BLaER1 treated with 17β-estradiol and CSF1 and Interleukin-3, amounts not matched to agents 10 nM and 100 nM (cell line): Measurements from ENCODE around the gene CFAP77.

Experiments used
- H3K27ac ChIP-seq, 11 experiments: shearing (Covaris generic); formaldehyde crosslinking; 2 replicates each; pipeline ENCODE4 v1.8.1; 2022
- H3K27me3 ChIP-seq, 11 experiments: shearing (Covaris generic); formaldehyde crosslinking; 2 replicates each; pipeline ENCODE4 v1.8.1; 2022
- H3K36me3 ChIP-seq, 11 experiments: shearing (Covaris generic); formaldehyde crosslinking; 2 replicates each; pipeline ENCODE4 v1.8.1; 2022
- H3K4me1 ChIP-seq, 10 experiments: shearing (Covaris generic); formaldehyde crosslinking; 2 replicates each; pipeline ENCODE4 v1.8.1; 2022
- H3K4me2 ChIP-seq, 11 experiments: shearing (Covaris generic); formaldehyde crosslinking; 2 replicates each; pipeline ENCODE4 v1.8.1; 2022
- H3K4me3 ChIP-seq, 10 experiments: shearing (Covaris generic); formaldehyde crosslinking; 2 replicates each; pipeline ENCODE4 v1.8.1; 2022
- H3K9ac ChIP-seq, 11 experiments: shearing (Covaris generic); formaldehyde crosslinking; 2 replicates each; pipeline ENCODE4 v1.8.1; 2022
- H3K9me3 ChIP-seq, 11 experiments: shearing (Covaris generic); formaldehyde crosslinking; replicated peaks in 1 of 11; 2 replicates each; pipeline ENCODE4 v1.8.1; 2022
- H4K20me1 ChIP-seq, 11 experiments: shearing (Covaris generic); formaldehyde crosslinking; 2 replicates each; pipeline ENCODE4 v1.8.1; 2022
- Cebpa-rat ChIP-seq, 11 experiments: shearing (Covaris generic); IDR thresholded peaks; 2 replicates each; pipeline ENCODE4 v1.8.1; 2022

CFAP77 gene

DNA sequence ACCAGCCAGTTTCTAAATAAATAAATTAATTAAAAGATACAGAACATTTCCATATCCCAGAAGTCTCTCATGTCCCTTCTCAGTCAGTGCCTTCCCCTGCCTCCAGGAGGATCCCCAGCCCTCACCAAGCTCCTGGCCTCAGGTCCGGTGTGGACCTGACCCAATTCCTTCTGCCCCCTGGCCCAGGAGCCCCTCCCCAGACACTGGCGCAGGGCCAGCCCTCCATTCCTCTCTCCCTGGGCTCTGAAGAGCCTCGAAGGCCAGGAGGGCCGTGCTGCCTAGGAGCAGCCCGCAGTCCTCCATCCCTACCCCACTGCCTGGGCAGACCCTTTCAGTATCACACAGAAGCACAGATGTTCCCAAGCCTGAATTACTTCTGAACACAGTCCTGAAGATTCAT is 110.6 kb downstream of the CFAP77 start:
- Histone ChIP-seq H4K20me1 (no peaks in the 10 kb centered on the region), H3K4me3 (no peak overlapping the region), H3K36me3 (no peaks in the 10 kb centered on the region), H3K4me2 (no peak overlapping the region), H3K9me3 (peaks cover 0 to 5% (median 0%) of the 10 kb centered on the region in 11 experiments; a peak in 4 of 22 replicates), H3K4me1 (no peaks in the 10 kb centered on the region), H3K27ac (no peak overlapping the region), H3K9ac (no peak overlapping the region), H3K27me3 (peaks cover 0 to 4% (median 0%) of the 10 kb centered on the region in 11 experiments; a peak in 2 of 22 replicates)
- no peak for TF ChIP-seq Cebpa-rat (IDR thresholded peaks at IDR 0.05)

DNA sequence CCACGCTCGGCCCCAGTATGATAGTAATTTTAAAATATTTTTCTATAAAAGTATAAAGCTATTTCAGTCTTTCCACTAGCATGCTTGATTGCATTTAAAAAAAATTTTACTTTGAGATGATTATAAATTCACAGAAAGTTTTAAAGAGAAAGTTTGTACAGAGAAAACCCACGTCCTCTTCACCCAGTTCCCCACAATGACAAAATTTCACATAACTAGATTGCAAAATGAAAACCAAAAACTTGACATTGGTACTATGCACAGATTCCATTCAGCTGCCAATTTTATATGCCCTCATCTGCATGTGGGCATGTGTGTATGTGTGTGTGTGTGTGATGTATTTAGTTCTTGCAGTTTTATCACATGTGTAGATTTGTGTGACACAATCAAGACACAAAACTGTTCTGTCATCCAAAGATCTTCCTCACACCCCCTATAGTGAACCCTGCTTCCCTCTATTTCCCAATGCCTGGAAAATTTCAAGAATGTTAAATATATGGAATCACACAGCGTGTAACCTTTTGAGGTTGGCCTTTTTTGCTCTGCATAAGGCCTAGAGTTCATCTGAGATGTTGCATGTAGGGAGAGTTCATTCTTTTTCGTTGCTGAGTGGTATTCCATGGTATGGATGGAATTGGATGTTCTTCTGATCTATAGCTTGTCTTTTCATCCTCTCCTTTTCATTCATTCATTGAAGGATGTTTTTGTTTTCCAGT is 115.5 kb downstream of the CFAP77 start:
- no peak overlapping the region for H3K4me2 ChIP-seq
- no peak overlapping the region for H3K4me3 ChIP-seq
- H4K20me1 ChIP-seq = no peaks in the 10 kb centered on the region
- peaks cover 0 to 5% (median 0%) of the 10 kb centered on the region in 11 experiments; a peak in 4 of 22 replicates for H3K9me3 ChIP-seq
- no peaks in the 10 kb centered on the region for H3K4me1 ChIP-seq
- H3K27me3 ChIP-seq = no peaks in the 10 kb centered on the region
- no peak overlapping the region for H3K9ac ChIP-seq
- H3K27ac ChIP-seq = no peak overlapping the region
- no peak for TF ChIP-seq Cebpa-rat (IDR thresholded peaks at IDR 0.05)
- H3K36me3 ChIP-seq = no peaks in the 10 kb centered on the region

DNA sequence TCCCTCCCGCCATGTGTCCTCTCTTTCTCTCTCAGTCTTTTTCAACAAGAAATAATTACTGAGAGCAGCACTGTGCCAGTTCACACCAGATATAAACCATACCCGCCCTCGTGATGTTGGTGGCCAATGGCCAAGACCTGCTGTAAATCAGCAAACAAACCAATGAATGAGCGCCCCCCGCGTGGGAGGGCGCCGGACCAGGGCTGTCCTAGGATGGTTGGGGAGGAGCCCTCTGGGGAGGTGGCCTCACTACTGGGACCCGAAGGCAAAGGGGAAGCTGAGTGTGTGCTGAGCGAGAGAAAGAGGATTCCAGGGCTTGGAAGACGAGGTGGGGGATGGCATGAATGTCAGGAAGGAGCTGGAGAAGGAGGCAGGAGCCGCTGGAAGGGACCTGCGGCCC is 121.2 kb downstream of the CFAP77 start:
- peaks cover 0 to 5% (median 1%) of the 10 kb centered on the region in 10 experiments; a peak in 8 of 20 replicates for H3K4me1 ChIP-seq
- no peak overlapping the region for H3K27ac ChIP-seq
- H3K9me3 ChIP-seq = peaks cover 13 to 31% (median 20%) of the 10 kb centered on the region in 11 experiments
- TF ChIP-seq Cebpa-rat (IDR thresholded peaks at IDR 0.05) = no peak
- H3K4me2 ChIP-seq = no peak overlapping the region
- H4K20me1 ChIP-seq = no peaks in the 10 kb centered on the region
- H3K36me3 ChIP-seq = 0 out of 22 replicates have a peak, but pooled peaks cover 0 to 4% (median 0%) of the 10 kb centered on the region in 11 experiments
- no peaks in the 10 kb centered on the region for H3K27me3 ChIP-seq
- H3K4me3 ChIP-seq = no peak overlapping the region
- H3K9ac ChIP-seq = no peak overlapping the region

DNA sequence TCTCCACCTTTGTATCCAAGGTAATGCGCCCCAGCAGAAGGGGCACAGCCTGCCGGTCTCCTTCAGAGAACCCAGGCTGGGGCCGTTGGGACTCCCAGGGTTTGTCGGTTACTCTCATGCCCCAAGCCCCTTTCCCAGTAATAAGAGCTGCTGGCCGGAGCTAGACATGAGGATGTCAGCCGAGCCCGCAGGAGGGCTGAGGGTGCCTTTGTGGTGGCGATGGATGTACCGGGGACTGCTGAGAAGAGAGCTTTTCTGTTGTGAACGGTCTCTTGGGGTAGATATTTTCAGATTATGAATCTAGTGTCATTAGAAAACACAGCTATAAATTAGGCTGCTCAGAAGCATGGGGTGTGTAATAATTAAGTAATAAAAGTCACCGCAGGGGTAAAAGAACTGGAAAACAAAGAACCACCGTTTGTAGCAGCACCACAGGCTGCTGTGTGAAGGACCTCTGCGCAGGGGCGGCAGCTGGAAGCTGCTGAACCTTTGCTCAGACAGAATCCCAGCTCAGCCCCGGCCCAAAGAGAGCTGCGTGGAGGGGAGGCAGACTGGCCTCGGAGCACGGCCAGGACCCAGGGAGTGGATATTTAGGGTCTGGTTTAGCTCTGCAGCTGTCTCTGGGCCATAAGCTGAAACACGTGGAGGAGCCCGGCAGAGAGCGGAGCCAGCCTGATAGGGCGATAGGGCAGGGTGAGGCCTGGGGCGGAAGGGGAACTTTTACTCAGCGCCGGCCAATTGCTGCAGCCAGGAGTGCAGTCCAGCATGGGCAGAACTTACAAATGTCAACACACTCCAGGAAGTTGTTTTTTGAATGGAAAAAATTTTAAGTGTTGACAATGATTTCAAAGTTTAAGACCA is 121.9 kb downstream of the CFAP77 start:
- Histone ChIP-seq H3K4me1 (peaks cover 0 to 9% (median 3%) of the 10 kb centered on the region in 10 experiments; a peak in 8 of 20 replicates), H3K4me3 (no peak overlapping the region), H4K20me1 (no peaks in the 10 kb centered on the region), H3K4me2 (no peak overlapping the region), H3K9ac (no peak overlapping the region), H3K27me3 (no peaks in the 10 kb centered on the region), H3K36me3 (0 out of 22 replicates have a peak, but pooled peaks cover 0 to 4% (median 0%) of the 10 kb centered on the region in 11 experiments), H3K9me3 (peaks cover 16 to 35% (median 24%) of the 10 kb centered on the region in 11 experiments), H3K27ac (no peak overlapping the region)
- TF ChIP-seq Cebpa-rat (IDR thresholded peaks at IDR 0.05) = no peak

DNA sequence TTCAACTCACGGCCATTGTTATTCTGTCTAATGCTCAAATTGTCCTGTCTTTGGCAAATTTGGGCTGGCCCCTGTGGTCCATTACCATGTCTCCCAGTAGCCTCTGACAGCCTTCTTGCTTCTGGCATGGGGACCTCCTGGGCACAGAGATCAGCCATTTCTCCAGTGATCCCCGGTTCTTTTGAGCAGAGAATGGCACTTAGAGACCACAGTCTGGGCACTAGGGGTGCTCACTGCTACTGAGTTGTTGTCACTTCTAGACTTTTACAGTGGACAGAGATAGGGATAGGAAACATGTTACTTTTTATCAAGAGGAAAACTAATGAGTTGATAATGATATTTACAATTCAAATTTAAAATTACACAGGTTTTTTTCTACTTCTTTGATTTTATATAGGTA is 124.8 kb downstream of the CFAP77 start:
- H3K36me3 ChIP-seq = 0 out of 22 replicates have a peak, but pooled peaks cover 0 to 4% (median 0%) of the 10 kb centered on the region in 11 experiments
- peaks cover 0 to 9% (median 3%) of the 10 kb centered on the region in 10 experiments; a peak in 8 of 20 replicates for H3K4me1 ChIP-seq
- H3K9me3 ChIP-seq = peaks cover 16 to 35% (median 26%) of the 10 kb centered on the region in 11 experiments
- H3K27me3 ChIP-seq = no peaks in the 10 kb centered on the region
- no peak overlapping the region for H3K4me3 ChIP-seq
- TF ChIP-seq Cebpa-rat (IDR thresholded peaks at IDR 0.05) = no peak
- no peak overlapping the region for H3K9ac ChIP-seq
- H3K4me2 ChIP-seq = no peak overlapping the region
- H4K20me1 ChIP-seq = no peaks in the 10 kb centered on the region
- H3K27ac ChIP-seq = no peak overlapping the region

DNA sequence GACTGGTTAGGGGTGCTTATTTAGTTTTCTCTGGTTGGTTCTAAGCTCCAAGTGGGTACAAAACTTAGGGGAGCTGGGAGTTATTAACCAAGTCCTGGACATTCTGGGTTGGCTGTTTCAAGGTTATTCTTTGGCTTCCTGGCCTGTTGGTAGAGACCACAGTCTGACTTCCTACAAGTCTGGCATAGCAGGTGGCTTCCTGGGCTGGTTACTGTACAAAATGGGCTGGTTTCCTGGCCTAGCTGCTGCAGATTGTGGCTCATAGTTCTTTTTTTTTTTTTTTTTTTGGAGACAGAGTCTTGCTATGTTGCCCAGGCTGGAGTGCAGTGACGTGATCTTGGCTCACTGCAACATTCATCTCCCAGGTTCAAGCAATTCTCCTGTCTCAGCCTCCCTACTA is 126.1 kb downstream of the CFAP77 start:
- H3K4me3 ChIP-seq = no peak overlapping the region
- H3K36me3 ChIP-seq = 0 out of 22 replicates have a peak, but pooled peaks cover 0 to 4% (median 0%) of the 10 kb centered on the region in 11 experiments
- H3K27me3 ChIP-seq = no peaks in the 10 kb centered on the region
- H4K20me1 ChIP-seq = no peaks in the 10 kb centered on the region
- peaks cover 0 to 9% (median 3%) of the 10 kb centered on the region in 10 experiments; a peak in 8 of 20 replicates for H3K4me1 ChIP-seq
- no peak for TF ChIP-seq Cebpa-rat (IDR thresholded peaks at IDR 0.05)
- peak overlapping the region in 4 of 11 experiments; percentile 25 to 33 (median 32); a peak in 5 of 22 replicates for H3K4me2 ChIP-seq
- H3K27ac ChIP-seq = no peak overlapping the region
- H3K9me3 ChIP-seq = peaks cover 16 to 35% (median 26%) of the 10 kb centered on the region in 11 experiments
- no peak overlapping the region for H3K9ac ChIP-seq

DNA sequence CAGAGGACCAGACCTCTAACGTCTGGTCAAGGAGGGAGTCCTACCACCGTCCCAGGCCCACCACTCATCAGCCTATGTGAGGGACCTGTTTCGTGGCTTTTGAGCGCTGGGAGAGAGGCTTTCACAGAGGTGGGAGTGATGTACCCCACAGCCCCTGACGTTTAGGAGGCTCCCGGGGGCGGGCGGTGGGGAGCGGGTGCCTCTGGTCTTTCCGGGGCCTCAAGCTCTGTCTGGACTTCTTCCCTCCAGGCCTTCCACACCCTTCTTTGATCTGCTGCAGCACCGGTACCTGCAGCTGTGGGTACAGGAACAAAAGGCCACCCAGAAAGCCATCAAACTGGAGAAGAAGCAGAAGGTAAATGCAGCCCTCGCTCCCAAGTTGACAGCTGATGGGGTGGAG is 127.3 kb downstream of the CFAP77 start:
- Histone ChIP-seq H3K9ac (no peak overlapping the region), H3K27ac (no peak overlapping the region), H3K36me3 (0 out of 22 replicates have a peak, but pooled peaks cover 0 to 4% (median 0%) of the 10 kb centered on the region in 11 experiments), H3K4me2 (no peak overlapping the region), H3K4me3 (no peak overlapping the region), H3K9me3 (peaks cover 16 to 35% (median 26%) of the 10 kb centered on the region in 11 experiments), H3K27me3 (no peaks in the 10 kb centered on the region), H4K20me1 (no peaks in the 10 kb centered on the region), H3K4me1 (peaks cover 0 to 9% (median 3%) of the 10 kb centered on the region in 10 experiments; a peak in 8 of 20 replicates)
- no peak for TF ChIP-seq Cebpa-rat (IDR thresholded peaks at IDR 0.05)

DNA sequence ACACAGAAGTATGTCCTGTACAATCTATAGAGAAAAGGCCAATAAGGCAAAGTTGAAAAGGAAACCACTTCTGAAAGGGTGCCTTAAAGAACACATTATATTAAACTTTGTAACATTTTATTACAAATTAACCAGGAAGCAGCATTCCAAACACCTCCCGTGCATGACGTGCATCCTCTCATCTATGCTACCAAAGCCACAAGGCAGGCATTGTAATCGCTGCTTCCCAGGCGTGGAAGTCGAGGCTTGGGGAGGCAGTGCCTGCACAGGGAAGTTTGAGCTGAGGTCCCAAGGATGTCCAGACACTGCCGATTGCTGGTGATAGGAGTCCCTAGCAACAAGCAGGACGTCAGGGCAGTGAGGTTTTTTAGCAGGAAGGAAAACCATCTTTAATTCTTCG is 128.1 kb downstream of the CFAP77 start:
- peaks cover 0 to 9% (median 3%) of the 10 kb centered on the region in 10 experiments; a peak in 8 of 20 replicates for H3K4me1 ChIP-seq
- no peak overlapping the region for H3K27ac ChIP-seq
- 0 out of 22 replicates have a peak, but pooled peaks cover 0 to 4% (median 0%) of the 10 kb centered on the region in 11 experiments for H3K36me3 ChIP-seq
- H3K9me3 ChIP-seq = peaks cover 16 to 34% (median 26%) of the 10 kb centered on the region in 11 experiments
- H3K4me2 ChIP-seq = no peak overlapping the region
- no peak overlapping the region for H3K4me3 ChIP-seq
- 0 out of 22 replicates have a peak, but pooled peaks cover 0 to 2% (median 0%) of the 10 kb centered on the region in 11 experiments for H4K20me1 ChIP-seq
- TF ChIP-seq Cebpa-rat (IDR thresholded peaks at IDR 0.05) = no peak
- no peaks in the 10 kb centered on the region for H3K27me3 ChIP-seq
- H3K9ac ChIP-seq = no peak overlapping the region
